ENCODE results near the gene PSMG4.

DNA sequence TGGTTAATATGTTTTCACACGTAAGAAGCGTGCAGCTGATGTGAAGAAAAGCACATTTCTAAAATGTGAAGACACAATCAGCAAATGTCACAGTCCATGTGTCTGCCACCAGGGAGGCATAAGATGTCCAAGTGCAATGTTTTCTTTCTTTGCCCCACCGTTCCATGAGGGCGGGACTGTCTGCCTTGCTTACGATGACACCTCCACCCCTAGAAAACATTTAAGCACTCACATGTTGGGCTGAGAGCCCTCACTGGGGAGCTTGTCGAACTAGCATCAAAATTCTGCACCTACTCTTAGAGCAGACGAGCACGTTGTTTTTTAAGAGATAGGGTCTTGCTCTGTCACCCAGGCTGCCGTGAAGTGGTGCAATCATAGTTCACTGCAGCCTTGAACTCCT lies 57.6 kb downstream of the PSMG4 start:
- TF ChIP-seq, protein P1, sequence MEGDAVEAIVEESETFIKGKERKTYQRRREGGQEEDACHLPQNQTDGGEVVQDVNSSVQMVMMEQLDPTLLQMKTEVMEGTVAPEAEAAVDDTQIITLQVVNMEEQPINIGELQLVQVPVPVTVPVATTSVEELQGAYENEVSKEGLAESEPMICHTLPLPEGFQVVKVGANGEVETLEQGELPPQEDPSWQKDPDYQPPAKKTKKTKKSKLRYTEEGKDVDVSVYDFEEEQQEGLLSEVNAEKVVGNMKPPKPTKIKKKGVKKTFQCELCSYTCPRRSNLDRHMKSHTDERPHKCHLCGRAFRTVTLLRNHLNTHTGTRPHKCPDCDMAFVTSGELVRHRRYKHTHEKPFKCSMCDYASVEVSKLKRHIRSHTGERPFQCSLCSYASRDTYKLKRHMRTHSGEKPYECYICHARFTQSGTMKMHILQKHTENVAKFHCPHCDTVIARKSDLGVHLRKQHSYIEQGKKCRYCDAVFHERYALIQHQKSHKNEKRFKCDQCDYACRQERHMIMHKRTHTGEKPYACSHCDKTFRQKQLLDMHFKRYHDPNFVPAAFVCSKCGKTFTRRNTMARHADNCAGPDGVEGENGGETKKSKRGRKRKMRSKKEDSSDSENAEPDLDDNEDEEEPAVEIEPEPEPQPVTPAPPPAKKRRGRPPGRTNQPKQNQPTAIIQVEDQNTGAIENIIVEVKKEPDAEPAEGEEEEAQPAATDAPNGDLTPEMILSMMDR (IDR thresholded peaks at IDR 0.05; ENCODE audit: insufficient read depth, low read length, poor library complexity, severe bottlenecking), result no peak
- no peak for TF ChIP-seq EZH2phosphoT487 (conservative IDR thresholded peaks at IDR 0.05; ENCODE audit: low read length)
